Measurements from ENCODE around the gene TMEM200C. TPM values are rescaled to one million over a fixed set of nuclear protein-coding genes. Genes with fewer than 3 reads are reported as not detected.

The TMEM200C gene
- total and polyA plus RNA-seq, 2 donors (not counting 3 experiments of a cell fraction or from before 2014, with no cell fraction given) = 0.07 TPM; not detected in 1

DNA sequence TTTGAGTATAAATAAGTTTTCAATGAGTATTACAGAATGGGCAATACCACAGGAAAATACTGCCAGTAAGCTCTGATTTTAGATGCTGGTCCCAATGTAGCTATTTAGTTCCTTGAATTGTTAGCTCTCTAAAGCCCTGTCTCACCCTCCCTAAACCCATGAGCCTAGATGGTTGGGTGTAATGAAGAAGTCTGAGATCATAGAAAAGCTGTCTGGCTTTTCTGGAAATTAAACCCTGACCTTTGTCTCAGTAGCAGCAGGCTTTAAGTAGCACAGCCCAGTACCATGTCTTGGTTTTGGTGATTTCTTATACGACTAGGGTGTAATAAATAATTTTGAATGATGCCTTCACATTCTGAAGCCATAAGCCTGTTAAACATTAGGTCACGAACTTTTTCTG, 55.3 kb downstream of the TMEM200C start:
- no peak for TF ChIP-seq GATA2 (IDR thresholded peaks at IDR 0.05; ENCODE audit: insufficient read depth, insufficient read length, low read depth, low read length)
- no peak for TF ChIP-seq EZH2 (IDR thresholded peaks at IDR 0.05; ENCODE audit: borderline replicate concordance, low read depth, low read length, severe bottlenecking)
- no peak for TF ChIP-seq FOS (IDR thresholded peaks at IDR 0.05; ENCODE audit: borderline replicate concordance, insufficient read depth, low read length)
- no peak for TF ChIP-seq POLR2A (IDR thresholded peaks at IDR 0.05; ENCODE audit: low read depth, low read length)
- no peak for TF ChIP-seq POLR2AphosphoS5 (IDR thresholded peaks at IDR 0.05; ENCODE audit: insufficient read depth, low read depth, low read length)
- no peaks in the 10 kb centered on the region for H3K79me2 ChIP-seq (ENCODE audit: control insufficient read depth, insufficient read depth, low read length)
- H3K4me3 ChIP-seq (replicated peaks in 1 of 3; ENCODE audit: insufficient read depth in 1 of 3, low read depth in 1 of 3, low read length in 3 of 3) = no peak overlapping the region
- H3K9ac ChIP-seq (replicated peaks; ENCODE audit: extremely low read depth, insufficient read depth, low read length) = no peak overlapping the region
- H3K9me3 ChIP-seq (replicated peaks; ENCODE audit: control insufficient read depth, insufficient read depth, low read length) = no peaks in the 10 kb centered on the region
- ChIA-PET POLR2A (no interaction called here), CTCF (interaction anchor here (0.7 to 1.3 kb wide), 2 partner anchors 18 to 233 kb away, joined by 3 read pairs; no protein-coding TSS in a partner anchor)
- H3K27me3 ChIP-seq (ENCODE audit: control insufficient read depth in 2 of 2, insufficient read depth in 2 of 2, low read length in 2 of 2) = no peaks in the 10 kb centered on the region
- H3K4me2 ChIP-seq (ENCODE audit: insufficient read depth, low read length) = no peak overlapping the region
- H3K27ac ChIP-seq (ENCODE audit: insufficient read depth, low read depth, low read length) = no peak overlapping the region
- no peaks in the 10 kb centered on the region for H3K36me3 ChIP-seq (ENCODE audit: control insufficient read depth in 2 of 2, extremely low read depth in 1 of 2, insufficient read depth in 2 of 2, low read length in 2 of 2)
- no peak for FAIRE-seq
- no TSS peak for BruUV-seq (replicated peaks)
- H3K4me1 ChIP-seq (ENCODE audit: control insufficient read depth, extremely low read depth, insufficient read depth, low read length) = no peaks in the 10 kb centered on the region
- no peaks in the 10 kb centered on the region for H4K20me1 ChIP-seq (replicated peaks; ENCODE audit: control insufficient read depth, extremely low read depth, insufficient read depth, low read length)
- no peak for DNase-seq (ENCODE audit: low read depth, low spot score)
- H2AFZ ChIP-seq (ENCODE audit: low read depth, low read length) = no peak overlapping the region
- intact Hi-C loops (cut with micrococcal nuclease) = loop anchor here (5.0 kb wide), 1 partner anchor 238 kb away; no protein-coding TSS in a partner anchor
- dilution Hi-C loops (cut with MboI; ENCODE audit: extremely low pct_ligation_motif_present, low sequenced_read_pairs) = no loop called here
- H3K9me1 ChIP-seq (replicated peaks; ENCODE audit: control insufficient read depth, extremely low read depth, insufficient read depth, low read length) = no peaks in the 10 kb centered on the region

DNA sequence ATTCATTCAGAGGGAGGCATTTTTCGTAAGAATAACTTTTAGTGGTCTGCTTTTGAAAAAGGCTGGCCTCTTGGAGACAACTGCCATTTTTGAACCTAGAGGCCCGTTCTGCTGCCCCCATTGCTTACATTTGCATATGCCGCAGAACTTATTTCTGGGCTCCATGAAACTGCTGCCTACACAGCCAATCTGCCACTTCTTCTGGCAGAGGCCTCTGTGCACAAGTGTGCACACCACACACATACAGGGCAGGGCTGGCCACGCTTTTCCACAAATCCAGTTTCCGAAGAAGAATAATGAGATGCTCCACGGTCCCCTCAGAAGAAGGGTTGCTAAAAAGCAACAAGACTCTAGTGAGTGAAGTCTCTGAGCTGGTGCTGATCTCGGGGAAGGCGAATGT, 56.2 kb downstream of the TMEM200C start:
- no peak for DNase-seq (ENCODE audit: low read depth, low spot score)
- H3K36me3 ChIP-seq (ENCODE audit: control insufficient read depth in 2 of 2, extremely low read depth in 1 of 2, insufficient read depth in 2 of 2, low read length in 2 of 2) = no peaks in the 10 kb centered on the region
- no peaks in the 10 kb centered on the region for H3K79me2 ChIP-seq (ENCODE audit: control insufficient read depth, insufficient read depth, low read length)
- no peak for FAIRE-seq
- no peak overlapping the region for H3K4me2 ChIP-seq (ENCODE audit: insufficient read depth, low read length)
- no peaks in the 10 kb centered on the region for H3K27me3 ChIP-seq (ENCODE audit: control insufficient read depth in 2 of 2, insufficient read depth in 2 of 2, low read length in 2 of 2)
- no TSS peak for BruUV-seq (replicated peaks)
- POLR2A ChIA-PET = no interaction called here
- intact Hi-C loops (cut with micrococcal nuclease) = no loop called here
- H3K9me1 ChIP-seq (replicated peaks; ENCODE audit: control insufficient read depth, extremely low read depth, insufficient read depth, low read length) = no peaks in the 10 kb centered on the region
- H3K27ac ChIP-seq (ENCODE audit: insufficient read depth, low read depth, low read length) = no peak overlapping the region
- no peaks in the 10 kb centered on the region for H3K9me3 ChIP-seq (replicated peaks; ENCODE audit: control insufficient read depth, insufficient read depth, low read length)
- CTCF ChIA-PET = interaction anchor here (1.3 kb wide), 1 partner anchor 233 kb away, joined by 3 read pairs; no protein-coding TSS in a partner anchor
- no peaks in the 10 kb centered on the region for H4K20me1 ChIP-seq (replicated peaks; ENCODE audit: control insufficient read depth, extremely low read depth, insufficient read depth, low read length)
- TF ChIP-seq GATA2 (IDR thresholded peaks at IDR 0.05; ENCODE audit: insufficient read depth, insufficient read length, low read depth, low read length) (no peak), EZH2 (IDR thresholded peaks at IDR 0.05; ENCODE audit: borderline replicate concordance, low read depth, low read length, severe bottlenecking) (no peak), POLR2AphosphoS5 (IDR thresholded peaks at IDR 0.05; ENCODE audit: insufficient read depth, low read depth, low read length) (no peak)
- TF ChIP-seq, protein P1, sequence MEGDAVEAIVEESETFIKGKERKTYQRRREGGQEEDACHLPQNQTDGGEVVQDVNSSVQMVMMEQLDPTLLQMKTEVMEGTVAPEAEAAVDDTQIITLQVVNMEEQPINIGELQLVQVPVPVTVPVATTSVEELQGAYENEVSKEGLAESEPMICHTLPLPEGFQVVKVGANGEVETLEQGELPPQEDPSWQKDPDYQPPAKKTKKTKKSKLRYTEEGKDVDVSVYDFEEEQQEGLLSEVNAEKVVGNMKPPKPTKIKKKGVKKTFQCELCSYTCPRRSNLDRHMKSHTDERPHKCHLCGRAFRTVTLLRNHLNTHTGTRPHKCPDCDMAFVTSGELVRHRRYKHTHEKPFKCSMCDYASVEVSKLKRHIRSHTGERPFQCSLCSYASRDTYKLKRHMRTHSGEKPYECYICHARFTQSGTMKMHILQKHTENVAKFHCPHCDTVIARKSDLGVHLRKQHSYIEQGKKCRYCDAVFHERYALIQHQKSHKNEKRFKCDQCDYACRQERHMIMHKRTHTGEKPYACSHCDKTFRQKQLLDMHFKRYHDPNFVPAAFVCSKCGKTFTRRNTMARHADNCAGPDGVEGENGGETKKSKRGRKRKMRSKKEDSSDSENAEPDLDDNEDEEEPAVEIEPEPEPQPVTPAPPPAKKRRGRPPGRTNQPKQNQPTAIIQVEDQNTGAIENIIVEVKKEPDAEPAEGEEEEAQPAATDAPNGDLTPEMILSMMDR (IDR thresholded peaks at IDR 0.05; ENCODE audit: extremely low read depth in 1 of 2, insufficient read depth in 1 of 2, low read depth in 1 of 2, low read length in 2 of 2) = no peak
- H3K9ac ChIP-seq (replicated peaks; ENCODE audit: extremely low read depth, insufficient read depth, low read length) = no peak overlapping the region
- H3K4me3 ChIP-seq (replicated peaks in 1 of 3; ENCODE audit: insufficient read depth in 1 of 3, low read depth in 1 of 3, low read length in 3 of 3) = no peak overlapping the region
- dilution Hi-C loops (cut with MboI; ENCODE audit: extremely low pct_ligation_motif_present, low sequenced_read_pairs) = no loop called here
- no peak overlapping the region for H2AFZ ChIP-seq (ENCODE audit: low read depth, low read length)
- no peaks in the 10 kb centered on the region for H3K4me1 ChIP-seq (ENCODE audit: control insufficient read depth, extremely low read depth, insufficient read depth, low read length)
